ENCODE results near the gene DDX50.
"Not testable (repeated sequence)": the region's sequence is repeated elsewhere in the genome, so short reads cannot be mapped to it uniquely, and the experiment has no call there.

DDX50 gene

GRCh38 chr10:68957654-68958053 lies 56.5 kb downstream of the DDX50 start:
- Histone ChIP-seq H3K4me3 (peak overlapping the region; percentile 81 to 100 (median 96)), H3K9ac (peak overlapping the region; percentile 89 to 100 (median 97)), H3K27me3 (no peaks in the 10 kb centered on the region), H3K36me3 (peaks cover 28 to 67% (median 56%) of the 10 kb centered on the region in 11 experiments), H3K27ac (peak overlapping the region; percentile 90 to 99 (median 97)), H3K4me2 (peak overlapping the region; percentile 73 to 99 (median 89)), H3K4me1 (peaks cover 29 to 50% (median 43%) of the 10 kb centered on the region in 10 experiments), H4K20me1 (peaks cover 47 to 59% (median 57%) of the 10 kb centered on the region in 11 experiments; a peak in 21 of 22 replicates), H3K9me3 (replicated peaks in 1 of 11) (peaks cover 0 to 4% (median 0%) of the 10 kb centered on the region in 11 experiments; a peak in 1 of 22 replicates)
- no peak for TF ChIP-seq Cebpa-rat (IDR thresholded peaks at IDR 0.05)

GRCh38 chr10:68959695-68960527 lies 58.8 kb downstream of the DDX50 start:
- Histone ChIP-seq H3K4me1 (peaks cover 26 to 43% (median 38%) of the 10 kb centered on the region in 10 experiments), H3K9ac (peak overlapping the region in 5 of 11 experiments; percentile 17 to 44 (median 36); a peak in 6 of 22 replicates), H3K27ac (peak overlapping the region in 3 of 11 experiments; percentile 17 to 23 (median 21); a peak in 4 of 22 replicates), H3K9me3 (replicated peaks in 1 of 11) (peaks cover 0 to 4% (median 0%) of the 10 kb centered on the region in 11 experiments; a peak in 1 of 22 replicates), H3K27me3 (no peaks in the 10 kb centered on the region), H4K20me1 (peaks cover 47 to 81% (median 79%) of the 10 kb centered on the region in 11 experiments; a peak in 21 of 22 replicates), H3K36me3 (peaks cover 51 to 79% (median 76%) of the 10 kb centered on the region in 11 experiments), H3K4me3 (peak overlapping the region in 1 of 10 experiments; percentile 13; a peak in 1 of 20 replicates), H3K4me2 (peak overlapping the region in 10 of 11 experiments; percentile 73 to 99 (median 90); a peak in 12 of 22 replicates)
- TF ChIP-seq Cebpa-rat (IDR thresholded peaks at IDR 0.05) = no peak

- Histone ChIP-seq H3K4me2 (no peak overlapping the region), H3K9ac (no peak overlapping the region), H3K9me3 (replicated peaks in 1 of 11) (no peaks in the 10 kb centered on the region), H3K27me3 (no peaks in the 10 kb centered on the region), H4K20me1 (peaks cover 38 to 100% (median 100%) of the 10 kb centered on the region in 11 experiments; a peak in 21 of 22 replicates), H3K27ac (no peak overlapping the region), H3K4me3 (no peak overlapping the region), H3K36me3 (peaks cover 83 to 100% (median 99%) of the 10 kb centered on the region in 11 experiments), H3K4me1 (peaks cover 14 to 31% (median 26%) of the 10 kb centered on the region in 10 experiments)
- TF ChIP-seq Cebpa-rat (IDR thresholded peaks at IDR 0.05) = no peak
Measured at GRCh38 chr10:68963151-68963550, 62.0 kb downstream of the DDX50 start.

DNA sequence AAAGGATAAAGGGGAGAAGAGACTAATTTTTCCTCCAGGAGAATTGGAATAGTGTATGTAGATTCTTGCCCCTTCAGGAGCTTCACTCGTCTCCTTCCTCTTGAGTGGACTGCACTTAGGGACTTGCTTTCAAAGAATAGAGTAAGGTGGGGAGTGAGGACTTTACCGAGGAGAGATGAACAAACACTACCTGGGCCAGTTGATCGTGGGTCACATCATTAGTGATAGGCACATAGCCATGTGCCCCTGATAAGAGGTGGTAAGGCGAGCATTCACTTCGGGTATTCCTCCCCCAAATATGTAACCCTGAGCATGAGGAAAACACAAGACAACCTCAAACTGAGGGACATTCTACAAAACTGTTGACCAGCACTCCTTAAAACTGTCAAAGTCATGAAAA lies 72.9 kb downstream of the DDX50 start:
- Histone ChIP-seq H3K4me3 (no peak overlapping the region), H3K36me3 (peaks cover 100% of the 10 kb centered on the region in 11 experiments), H3K27me3 (no peaks in the 10 kb centered on the region), H3K4me1 (peaks cover 0 to 7% (median 0%) of the 10 kb centered on the region in 10 experiments; a peak in 1 of 20 replicates), H3K4me2 (no peak overlapping the region), H3K9me3 (replicated peaks in 1 of 11) (no peaks in the 10 kb centered on the region), H3K27ac (no peak overlapping the region), H3K9ac (no peak overlapping the region), H4K20me1 (peaks cover 0 to 100% (median 98%) of the 10 kb centered on the region in 11 experiments; a peak in 21 of 22 replicates)
- TF ChIP-seq Cebpa-rat (IDR thresholded peaks at IDR 0.05) = no peak

DNA sequence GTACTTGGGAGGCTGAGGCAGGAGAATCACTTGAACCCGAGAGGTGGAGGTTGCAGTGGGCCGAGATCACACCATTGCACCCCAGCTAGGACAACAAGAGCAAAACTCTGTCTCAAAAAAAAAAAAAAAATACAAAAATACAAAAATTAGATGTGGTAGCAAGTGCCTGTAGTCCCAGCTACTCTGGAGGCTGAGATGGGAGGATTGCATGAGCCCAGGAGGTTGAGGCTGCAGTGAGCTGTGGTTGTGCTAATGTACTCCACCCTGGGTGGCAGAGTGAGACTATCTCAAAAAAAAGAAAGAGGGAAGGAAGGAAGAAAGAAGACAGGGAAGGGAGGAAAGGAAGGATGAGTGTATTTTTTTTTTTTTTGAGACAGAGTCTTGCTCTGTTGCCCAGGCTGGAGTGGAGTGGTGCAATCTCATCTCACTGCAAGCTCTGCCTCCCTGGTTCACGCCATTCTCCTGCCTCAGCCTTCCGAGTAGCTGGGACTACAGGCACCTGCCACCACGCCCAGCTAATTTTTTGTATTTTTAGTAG lies 74.9 kb downstream of the DDX50 start:
- not testable (repeated sequence) for H3K4me3 ChIP-seq; H3K27me3 ChIP-seq; H3K27ac ChIP-seq; H3K4me1 ChIP-seq; H3K9me3 ChIP-seq (replicated peaks in 1 of 11); H3K4me2 ChIP-seq; H3K9ac ChIP-seq
- Histone ChIP-seq H3K36me3 (peaks cover 100% of the 10 kb centered on the region in 11 experiments), H4K20me1 (peaks cover 0 to 100% (median 98%) of the 10 kb centered on the region in 11 experiments; a peak in 21 of 22 replicates)

DNA sequence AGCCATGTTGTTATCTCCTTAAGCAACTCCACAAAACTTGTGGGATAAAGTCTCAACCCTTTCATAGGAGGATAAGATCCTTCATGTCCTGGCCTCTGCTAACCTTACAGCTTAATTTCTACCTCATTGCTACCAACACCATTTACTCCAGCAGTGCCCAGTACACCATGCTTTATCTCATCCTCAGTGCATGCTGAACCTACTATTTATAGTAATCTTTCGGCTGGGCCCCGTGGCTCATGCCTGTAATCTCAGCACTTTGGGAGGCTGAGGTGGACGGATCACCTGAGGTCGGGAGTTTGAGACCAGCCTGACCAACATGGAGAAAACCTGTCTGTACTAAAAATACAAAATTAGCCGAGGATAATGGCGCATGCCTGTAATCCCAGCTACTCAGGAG lies 78.6 kb downstream of the DDX50 start:
- H3K9ac ChIP-seq; H3K4me3 ChIP-seq; H3K27me3 ChIP-seq; H3K27ac ChIP-seq; H3K4me2 ChIP-seq; H3K4me1 ChIP-seq; H3K9me3 ChIP-seq (replicated peaks in 1 of 11): not testable (repeated sequence)
- Histone ChIP-seq H3K36me3 (peaks cover 99 to 100% (median 100%) of the 10 kb centered on the region in 11 experiments), H4K20me1 (peaks cover 0 to 100% (median 97%) of the 10 kb centered on the region in 11 experiments; a peak in 20 of 22 replicates)

- Histone ChIP-seq H3K9ac (no peak overlapping the region), H3K27me3 (no peaks in the 10 kb centered on the region), H3K4me1 (no peaks in the 10 kb centered on the region), H3K27ac (no peak overlapping the region), H3K9me3 (replicated peaks in 1 of 11) (no peaks in the 10 kb centered on the region), H3K4me2 (no peak overlapping the region), H3K36me3 (peaks cover 97 to 100% (median 100%) of the 10 kb centered on the region in 11 experiments), H3K4me3 (no peak overlapping the region), H4K20me1 (peaks cover 0 to 100% (median 94%) of the 10 kb centered on the region in 11 experiments; a peak in 20 of 22 replicates)
- TF ChIP-seq Cebpa-rat (IDR thresholded peaks at IDR 0.05) = no peak
Measured at GRCh38 chr10:68981074-68981473, 80.0 kb downstream of the DDX50 start.

- H4K20me1 ChIP-seq = peaks cover 0 to 100% (median 93%) of the 10 kb centered on the region in 11 experiments; a peak in 20 of 22 replicates
- H3K4me3 ChIP-seq = no peak overlapping the region
- H3K9me3 ChIP-seq (replicated peaks in 1 of 11) = no peaks in the 10 kb centered on the region
- no peaks in the 10 kb centered on the region for H3K27me3 ChIP-seq
- no peak overlapping the region for H3K27ac ChIP-seq
- H3K36me3 ChIP-seq = peaks cover 85 to 100% (median 94%) of the 10 kb centered on the region in 11 experiments
- H3K4me2 ChIP-seq = no peak overlapping the region
- H3K4me1 ChIP-seq = peaks cover 0 to 5% (median 0%) of the 10 kb centered on the region in 10 experiments; a peak in 1 of 20 replicates
- no peak for TF ChIP-seq Cebpa-rat (IDR thresholded peaks at IDR 0.05)
- no peak overlapping the region for H3K9ac ChIP-seq
Measured at GRCh38 chr10:68982389-68982788, 81.3 kb downstream of the DDX50 start.

- H3K4me3 ChIP-seq = peak overlapping the region in 4 of 10 experiments; percentile 75 to 93 (median 80); a peak in 5 of 20 replicates
- H4K20me1 ChIP-seq = peaks cover under 1 to 68% (median 51%) of the 10 kb centered on the region in 11 experiments; a peak in 21 of 22 replicates
- no peak for TF ChIP-seq Cebpa-rat (IDR thresholded peaks at IDR 0.05)
- H3K36me3 ChIP-seq = peaks cover 33 to 49% (median 42%) of the 10 kb centered on the region in 11 experiments
- peak overlapping the region in 2 of 11 experiments; percentile 86 to 88; a peak in 1 of 22 replicates for H3K9ac ChIP-seq
- H3K9me3 ChIP-seq (replicated peaks in 1 of 11) = no peaks in the 10 kb centered on the region
- H3K27me3 ChIP-seq = no peaks in the 10 kb centered on the region
- H3K4me1 ChIP-seq = peaks cover 19 to 44% (median 24%) of the 10 kb centered on the region in 10 experiments
- peak overlapping the region; percentile 69 to 96 (median 88); a peak in 19 of 22 replicates for H3K4me2 ChIP-seq
- H3K27ac ChIP-seq = no peak overlapping the region; a peak in 1 of 22 replicates
Measured at GRCh38 chr10:68987611-68988010, 86.5 kb downstream of the DDX50 start.

Data from BLaER1 treated with 17β-estradiol and CSF1 and Interleukin-3, amounts not matched to agents 10 nM and 100 nM (cell line).